ENCODE measurements around the gene SCN9A.
"Not testable (repeated sequence)": the region's sequence is repeated elsewhere in the genome, so short reads cannot be mapped to it uniquely, and the experiment has no call there.

SCN9A gene

GRCh38 chr2:166239548-166239947, 136.2 kb downstream of the SCN9A start:
- no peak for DNase-seq

DNA sequence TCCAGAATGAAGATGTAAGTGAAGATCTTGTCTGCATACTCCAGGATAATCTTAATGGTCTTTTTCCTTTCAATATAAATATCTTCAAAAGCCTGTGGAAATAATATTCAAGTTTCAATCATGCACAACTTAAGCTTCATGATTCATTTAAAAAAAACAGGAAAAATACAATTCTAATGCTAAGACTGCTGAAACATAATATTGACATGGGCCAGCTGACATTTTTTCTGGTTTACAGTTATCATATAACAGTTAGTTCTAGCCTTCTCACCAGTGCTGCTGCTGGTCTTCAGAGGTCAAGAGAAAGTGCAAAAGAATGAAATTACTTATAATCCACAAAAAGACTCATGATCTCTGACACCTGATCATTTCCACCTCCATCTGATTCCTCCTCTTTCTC, 137.6 kb downstream of the SCN9A start:
- DNase-seq: no peak

- no peak for DNase-seq
Measured at GRCh38 chr2:166234112-166234846, 141.5 kb downstream of the SCN9A start.

GRCh38 chr2:166233244-166233643, 142.5 kb downstream of the SCN9A start:
- DNase-seq: no peak

GRCh38 chr2:166230724-166231070, 145.0 kb downstream of the SCN9A start:
- DNase-seq: no peak

- DNase-seq: no peak
Measured at GRCh38 chr2:166230024-166230723, 145.6 kb downstream of the SCN9A start.

DNA sequence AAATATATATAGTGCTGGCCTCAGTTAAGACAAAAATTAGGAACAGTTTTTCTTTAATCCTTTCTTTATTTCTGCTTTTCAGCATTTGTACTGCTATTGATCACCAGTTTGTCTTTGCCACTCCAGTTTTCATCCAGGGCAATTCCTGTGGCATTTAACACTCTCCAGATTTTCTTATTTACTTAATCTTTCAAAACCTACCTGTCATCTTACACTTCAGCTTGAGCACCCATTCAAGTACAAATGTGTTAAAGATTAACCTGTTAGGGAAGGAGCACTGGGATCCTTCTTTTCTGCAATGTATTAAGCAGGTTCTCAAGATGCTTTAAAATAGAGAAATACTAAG, 146.1 kb downstream of the SCN9A start:
- no peak for DNase-seq

GRCh38 chr2:166224197-166224596, 151.5 kb downstream of the SCN9A start:
- DNase-seq: no peak

GRCh38 chr2:166223298-166223697, 152.4 kb downstream of the SCN9A start:
- DNase-seq: no peak

DNA sequence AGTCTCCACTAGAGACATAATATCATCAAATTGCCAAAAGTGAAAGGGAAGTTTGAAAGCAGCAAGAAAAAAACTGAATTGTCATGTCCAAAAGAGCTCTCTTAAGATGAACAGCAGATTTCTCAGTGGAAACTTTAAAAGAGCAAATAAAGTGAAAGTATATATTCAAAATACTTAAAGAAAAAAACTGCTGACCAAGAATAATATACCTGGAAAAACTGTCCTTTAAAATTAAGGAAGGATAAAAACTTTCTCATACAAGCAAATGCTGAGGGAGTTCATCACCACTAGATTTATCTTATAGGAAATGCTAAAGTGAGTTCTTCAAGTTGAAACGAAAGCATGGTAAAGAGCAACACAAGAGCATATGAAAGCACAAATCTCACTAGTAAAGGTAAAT, 164.7 kb downstream of the SCN9A start:
- DNase-seq: no peak

- not testable (repeated sequence) for DNase-seq
Measured at GRCh38 chr2:166209944-166210343, 165.8 kb downstream of the SCN9A start.

- DNase-seq: not testable (repeated sequence)
Measured at GRCh38 chr2:166209367-166209766, 166.4 kb downstream of the SCN9A start.

DNA sequence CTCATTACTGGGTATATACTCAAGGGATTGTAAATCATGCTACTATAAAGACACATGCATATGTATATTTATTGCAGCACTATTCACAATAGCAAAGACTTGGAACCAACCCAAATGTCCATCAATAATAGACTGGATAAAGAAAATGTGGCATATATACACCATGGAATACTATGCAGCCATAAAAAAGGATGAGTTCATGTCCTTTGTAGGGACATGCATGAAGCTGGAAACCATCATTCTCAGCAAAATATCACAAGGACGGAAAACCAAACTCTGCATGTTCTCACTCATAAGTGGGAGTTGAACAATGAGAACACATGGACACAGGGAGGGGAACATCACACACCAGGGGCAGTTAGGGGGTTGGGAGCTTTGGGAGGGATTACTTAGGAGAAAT, 169.6 kb downstream of the SCN9A start:
- not testable (repeated sequence) for DNase-seq

GRCh38 chr2:166202778-166203177, 173.0 kb downstream of the SCN9A start:
- no peak for DNase-seq

DNA sequence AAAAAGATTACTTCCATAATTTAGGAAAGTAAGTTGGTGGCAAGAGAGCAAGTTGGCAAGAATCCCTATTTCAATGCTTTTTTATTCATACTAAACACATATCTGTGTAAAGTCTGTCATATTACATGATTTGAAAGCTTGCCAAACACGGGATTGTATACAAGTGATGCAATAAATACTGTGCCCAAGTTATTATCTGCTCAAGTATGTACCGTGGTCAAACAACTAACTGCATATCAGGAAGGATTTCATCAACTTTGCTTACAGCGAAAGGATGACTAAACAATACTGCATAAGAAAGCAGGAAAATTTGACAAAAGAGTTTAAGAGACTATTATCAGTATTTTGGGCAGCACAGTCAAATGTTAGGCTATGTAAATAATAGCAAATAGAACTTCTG, 178.3 kb downstream of the SCN9A start:
- no peak for DNase-seq

DNA sequence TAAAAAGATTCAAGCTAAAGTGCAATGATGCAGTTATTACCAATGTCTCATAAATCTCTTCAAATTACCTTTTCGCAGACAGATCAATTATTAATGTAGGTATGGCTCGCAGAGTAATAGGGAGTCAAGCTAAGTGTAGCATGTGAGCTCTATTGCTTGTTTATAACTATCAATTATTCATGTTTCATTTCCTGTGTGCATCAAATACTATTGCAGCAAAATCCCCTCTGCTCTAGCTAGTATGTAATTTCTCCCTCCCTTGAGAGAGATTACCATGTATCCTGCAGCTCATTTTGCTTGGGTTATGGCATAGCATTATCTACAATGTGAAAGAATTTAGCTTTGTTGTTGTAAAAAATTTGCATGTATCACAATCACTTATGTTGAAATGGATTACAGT, 182.3 kb downstream of the SCN9A start:
- DNase-seq: no peak

GRCh38 chr2:166188084-166188483, 187.7 kb downstream of the SCN9A start:
- no peak for DNase-seq

GRCh38 chr2:166184789-166185188, 191.0 kb downstream of the SCN9A start:
- DNase-seq: no peak

DNA sequence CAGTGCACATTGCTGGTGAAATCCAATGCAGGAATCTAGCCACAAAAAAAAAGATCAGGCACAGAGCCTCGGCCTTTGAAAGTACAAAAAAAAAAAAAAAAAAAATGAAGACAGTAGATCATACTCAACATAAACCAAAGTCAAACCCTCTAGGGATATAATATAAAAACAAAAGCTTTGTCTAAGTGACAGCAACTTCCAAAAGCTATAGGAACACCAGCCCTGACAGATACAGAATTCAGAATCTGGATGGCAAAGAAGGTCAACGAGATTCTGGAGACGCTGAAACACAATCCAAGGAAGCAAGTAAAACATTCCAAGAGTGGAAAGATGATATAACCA, 194.0 kb downstream of the SCN9A start:
- no peak for DNase-seq

DNA sequence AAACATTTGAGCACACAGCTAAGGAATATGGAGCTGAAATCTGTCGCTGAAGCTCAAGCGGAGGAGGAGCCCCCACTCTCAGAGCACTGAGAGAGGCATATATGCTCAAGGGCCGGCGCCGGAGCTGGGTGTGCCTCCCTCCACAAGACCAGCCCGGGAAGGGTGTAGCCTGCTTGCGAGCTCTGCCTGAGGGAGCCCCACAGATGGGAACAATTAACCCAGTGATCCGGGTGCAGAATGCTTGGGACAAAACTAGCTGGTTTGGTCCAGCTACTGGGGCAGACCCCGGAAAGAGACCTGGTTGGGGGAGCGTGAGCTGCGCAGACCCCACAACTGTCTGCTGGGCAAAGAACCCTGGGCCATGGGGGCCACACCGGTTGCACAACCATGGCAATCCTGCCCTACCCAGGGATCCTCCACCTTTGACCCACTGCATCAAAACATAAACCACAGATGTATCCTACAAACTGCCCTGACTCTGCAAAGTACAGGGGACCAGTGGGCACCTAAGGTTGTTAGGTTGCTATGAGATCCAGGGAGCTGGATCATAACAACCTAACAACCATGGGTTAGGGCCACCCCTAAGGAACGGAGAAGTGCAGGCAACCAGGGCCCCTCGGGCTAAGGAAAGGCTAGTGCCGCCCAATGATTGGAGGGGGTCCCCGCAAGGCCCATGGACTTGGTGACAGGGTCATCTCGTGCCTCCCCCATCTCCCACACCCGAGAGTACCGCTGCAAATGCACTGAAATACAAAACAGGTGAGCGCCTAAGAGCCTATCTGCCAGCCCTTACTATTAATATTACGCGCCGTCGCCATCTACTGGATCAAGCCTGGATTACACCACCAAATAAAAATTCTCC, 194.6 kb downstream of the SCN9A start:
- DNase-seq: no peak

DNA sequence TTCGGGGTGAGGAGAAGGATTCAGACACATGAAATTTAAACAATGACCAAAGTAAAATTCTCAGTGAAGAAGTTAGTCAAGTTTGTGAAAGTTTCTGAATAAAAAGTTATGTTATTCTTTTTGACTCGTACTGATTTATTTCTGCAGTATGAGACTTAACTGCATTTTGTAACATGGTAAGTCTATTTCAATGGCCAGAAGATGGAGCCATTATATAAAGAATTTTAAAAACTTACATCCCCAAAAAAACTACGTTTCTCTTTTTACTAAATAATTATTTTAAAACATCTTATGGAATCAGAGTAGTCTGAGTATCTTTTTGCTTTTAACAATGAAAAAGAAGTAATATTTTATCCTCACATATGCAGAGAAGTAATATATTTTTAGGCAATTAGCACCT, 196.5 kb downstream of the SCN9A start:
- no peak for DNase-seq

DNA sequence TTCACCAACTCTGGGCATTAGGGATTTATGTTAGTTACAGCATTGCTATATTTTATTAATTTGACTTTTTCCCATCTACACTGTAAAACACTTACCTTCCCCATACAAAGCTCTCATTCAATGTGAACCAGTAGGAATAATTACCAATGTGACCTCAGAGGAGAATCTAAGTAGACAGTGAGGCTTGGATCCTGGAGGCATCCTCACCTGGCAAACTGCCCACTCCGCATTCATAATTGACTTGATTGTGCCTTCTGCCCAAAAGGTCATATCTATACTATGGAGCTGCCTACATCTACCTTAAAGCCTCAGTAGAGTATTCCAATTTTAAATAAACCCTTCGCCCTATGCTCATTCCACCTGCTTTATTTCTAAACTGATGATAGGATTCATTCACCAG, 202.5 kb downstream of the SCN9A start:
- no peak for DNase-seq

- DNase-seq: no peak
Measured at GRCh38 chr2:166171216-166171615, 204.5 kb downstream of the SCN9A start.

DNA sequence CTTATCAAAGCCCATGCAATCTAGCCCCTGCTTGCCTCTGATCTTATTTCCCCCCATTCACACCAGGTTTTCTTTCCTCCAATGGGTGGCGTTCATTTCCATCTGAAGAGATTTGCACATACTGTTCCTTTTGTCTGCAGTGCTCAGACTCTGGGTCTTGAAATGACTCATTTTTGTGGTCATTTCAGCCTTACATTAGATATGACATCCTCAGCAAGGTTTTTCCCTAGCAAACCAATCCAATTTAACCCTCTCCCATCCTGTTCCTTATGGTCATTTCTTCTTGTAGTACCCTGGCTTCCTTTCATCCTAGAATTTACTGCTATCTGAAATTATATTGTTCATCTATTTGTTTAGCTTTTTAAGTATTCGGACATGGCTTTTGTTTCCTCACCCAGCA, 205.4 kb downstream of the SCN9A start:
- DNase-seq: no peak
